Endothelial cell of umbilical vein (primary cell): ENCODE measurements around the gene TIMM21. TPM values are rescaled to one million over a fixed set of nuclear protein-coding genes. Genes with fewer than 3 reads are reported as not detected.

Source experiments
- BruUV-seq: library from RNA; stranded (reverse); fragments of 400-500 nt; replicated peaks from 2 replicates; lab custom pipeline; 2021; lab: Mats Ljungman, UMichigan
- CTCF ChIA-PET: fragments of 300-600, 350-600 bp; sonication (Branson Sonifier 250); formaldehyde crosslinking; loops from one replicate; lab custom pipeline; 2021; ENCODE audit warnings: antibody characterized with exemption, inconsistent platforms; lab: Charles Lee
- POLR2A ChIA-PET: fragments of 300-600, 350-600 bp; sonication (Branson Sonifier 250); formaldehyde crosslinking; loops from one replicate; lab custom pipeline; 2021; ENCODE audit warnings: antibody characterized with exemption, inconsistent platforms; lab: Charles Lee
- DNase-seq: peaks from one replicate; pipeline ENCODE4 v3.0.0-alpha.2; 2011; ENCODE audit warnings: low read depth, low spot score
- FAIRE-seq: peaks from 2 replicates; lab custom pipeline; 2011; peaks lifted over from hg19 to GRCh38; lab: Jason Lieb, UNC
- H2AFZ ChIP-seq: 2 replicates; pipeline ENCODE4 v1.6.0; 2012; ENCODE audit warnings: low read depth, low read length, control low read depth, inconsistent platforms
- H3K27ac ChIP-seq: 2 replicates; pipeline ENCODE4 v1.5.1; 2011; ENCODE audit warnings: low read depth, mild to moderate bottlenecking, control low read depth, low read length, moderate library complexity; ENCODE audit not compliant: insufficient read depth
- H3K27me3 ChIP-seq, 2 experiments: 2 replicates each; pipeline versions ENCODE4 v1.6.0 to v1.6.1; 2011; ENCODE audit warnings: low read length in 2 of 2, mixed read lengths in 1 of 2; ENCODE audit not compliant: control insufficient read depth in 2 of 2, insufficient read depth in 2 of 2
- H3K36me3 ChIP-seq, 2 experiments: 2 replicates in 1 of 2; 3 replicates in 1 of 2; pipeline ENCODE4 v1.5.1; 2011; ENCODE audit warnings: low read length in 2 of 2, mild to moderate bottlenecking in 1 of 2, moderate library complexity in 1 of 2; ENCODE audit not compliant: control insufficient read depth in 2 of 2, insufficient read depth in 2 of 2; ENCODE audit errors: extremely low read depth in 1 of 2
- H3K4me1 ChIP-seq: 3 replicates; pipeline ENCODE4 v1.5.1; 2011; ENCODE audit warnings: mild to moderate bottlenecking, low read length; ENCODE audit not compliant: control insufficient read depth, insufficient read depth; ENCODE audit errors: extremely low read depth
- H3K4me2 ChIP-seq: 2 replicates; pipeline ENCODE4 v1.6.1; 2011; ENCODE audit warnings: low read length, control low read depth, mixed read lengths; ENCODE audit not compliant: insufficient read depth
- H3K4me3 ChIP-seq, 3 experiments: fragments of 200-600 bp in 1 of 3; sonication (generic), shearing (Covaris generic) in 1 of 3; replicated peaks in 1 of 3; 2 replicates each; pipeline ENCODE4 v1.5.1; 2011 to 2016; ENCODE audit warnings: control low read depth in 3 of 3, low read length in 3 of 3, mild to moderate bottlenecking in 2 of 3, inconsistent platforms in 1 of 3, low read depth in 1 of 3, moderate library complexity in 1 of 3; ENCODE audit not compliant: insufficient read depth in 1 of 3
- H3K79me2 ChIP-seq: 2 replicates; pipeline ENCODE4 v1.6.0; 2012; ENCODE audit warnings: low read length, inconsistent platforms; ENCODE audit not compliant: control insufficient read depth, insufficient read depth
- H3K9ac ChIP-seq: replicated peaks from 2 replicates; pipeline ENCODE3; 2011; ENCODE audit warnings: low read length, control low read depth; ENCODE audit not compliant: insufficient read depth; ENCODE audit errors: extremely low read depth
- H3K9me1 ChIP-seq: replicated peaks from 3 replicates; pipeline ENCODE4 v1.6.0; 2011; ENCODE audit warnings: mild to moderate bottlenecking, low read length; ENCODE audit not compliant: control insufficient read depth, insufficient read depth; ENCODE audit errors: extremely low read depth
- H3K9me3 ChIP-seq: replicated peaks from 2 replicates; pipeline ENCODE4 v1.5.1; 2012; ENCODE audit warnings: low read length, inconsistent platforms; ENCODE audit not compliant: control insufficient read depth, insufficient read depth
- H4K20me1 ChIP-seq: replicated peaks from 2 replicates; pipeline ENCODE3; 2011; ENCODE audit warnings: mild to moderate bottlenecking, low read length; ENCODE audit not compliant: control insufficient read depth, insufficient read depth; ENCODE audit errors: extremely low read depth
- CTCF ChIP-seq, 2 donors: IDR thresholded peaks; 1 replicate in 1 of 2; 2 replicates in 1 of 2; pipeline ENCODE4 v1.5.1; 2011; ENCODE audit warnings: low read length in 2 of 2, mild to moderate bottlenecking in 2 of 2, moderate library complexity in 2 of 2, control low read depth in 1 of 2, inconsistent platforms in 1 of 2, low read depth in 1 of 2; ENCODE audit not compliant: insufficient read depth in 1 of 2; ENCODE audit errors: extremely low read depth in 1 of 2
- EZH2 ChIP-seq: IDR thresholded peaks from 2 replicates; pipeline ENCODE4 v1.6.1; 2012; ENCODE audit warnings: borderline replicate concordance, low read depth, mild to moderate bottlenecking, moderate library complexity, low read length, inconsistent platforms; ENCODE audit not compliant: severe bottlenecking
- FOS ChIP-seq: IDR thresholded peaks from 2 replicates; pipeline ENCODE4 v1.6.1; 2011; ENCODE audit warnings: mild to moderate bottlenecking, low read length, moderate library complexity, borderline replicate concordance; ENCODE audit not compliant: insufficient read depth
- GATA2 ChIP-seq: IDR thresholded peaks from 2 replicates; pipeline ENCODE4 v1.7.0; 2011; ENCODE audit warnings: low read depth, mild to moderate bottlenecking, moderate library complexity, mixed read lengths, low read length; ENCODE audit not compliant: insufficient read length, insufficient read depth
- JUN ChIP-seq: IDR thresholded peaks from 2 replicates; pipeline ENCODE4 v1.6.1; 2011; ENCODE audit warnings: borderline replicate concordance, low read depth; ENCODE audit not compliant: insufficient read length, insufficient read depth
- MAX ChIP-seq: IDR thresholded peaks from 2 replicates; pipeline ENCODE4 v1.6.1; 2011; ENCODE audit not compliant: insufficient read depth, insufficient read length
- MYC ChIP-seq: IDR thresholded peaks from one replicate; pipeline ENCODE4 v1.6.1; 2011; ENCODE audit warnings: mild to moderate bottlenecking, low read depth, low read length
- POLR2A ChIP-seq: IDR thresholded peaks from 2 replicates; pipeline ENCODE4 v1.6.1; 2012; ENCODE audit warnings: low read depth, mild to moderate bottlenecking, control low read depth, low read length
- POLR2AphosphoS5 ChIP-seq: IDR thresholded peaks from 2 replicates; pipeline ENCODE4 v1.6.1; 2012; ENCODE audit warnings: low read depth, mild to moderate bottlenecking, control low read depth, low read length, moderate library complexity; ENCODE audit not compliant: insufficient read depth
- dilution Hi-C: fragments of 300-500 bp; cut with MboI; formaldehyde crosslinking; loops from one replicate; pipeline ENCODE4 v1.15.0; 2019; ENCODE audit warnings: low sequenced_read_pairs; ENCODE audit not compliant: extremely low pct_ligation_motif_present
- intact Hi-C: fragments of 100-400 bp; cut with micrococcal nuclease; formaldehyde crosslinking; loops from one replicate; pipeline ENCODE4 v1.10.0; 2022
- polyA plus RNA-seq, 4 experiments: library from polyadenylated mRNA; depleted of rRNA in 3 of 4; stranded (reverse) in 3 of 4; unstranded in 1 of 4; fragments of >200 nt; gene quantifications; 2 replicates each; pipeline versions ENCODE4 v1.2.1 to v1.2.3, GENCODE V29; 2011 to 2012; ENCODE audit warnings: missing spikeins in 1 of 4
- total RNA-seq: library from RNA; stranded (reverse); gene quantifications from 2 replicates; pipeline ENCODE4 v1.2.3, GENCODE V29; 2021

The TIMM21 gene
- total and polyA plus RNA-seq, 2 donors (not counting 3 experiments of a cell fraction or from before 2014, with no cell fraction given), result 22.9 to 38.9 TPM

GRCh38 chr18:74204526-74205152 is 56.3 kb downstream of the TIMM21 start:
- no peak for TF ChIP-seq EZH2
- TF ChIP-seq POLR2A, result no peak
- TF ChIP-seq GATA2, result no peak
- no peak for TF ChIP-seq POLR2AphosphoS5
- no peak for TF ChIP-seq CTCF (IDR thresholded peaks at IDR 0.05; ENCODE audit: extremely low read depth in 1 of 2, insufficient read depth in 1 of 2, low read depth in 1 of 2, low read length in 2 of 2)
- TF ChIP-seq MYC, result no peak
- TF ChIP-seq FOS, result no peak
- TF ChIP-seq JUN, result no peak
- no peak for TF ChIP-seq MAX
- no peaks in the 10 kb centered on the region for H3K36me3 ChIP-seq
- H3K9me3 ChIP-seq, result no peaks in the 10 kb centered on the region
- DNase-seq (no peak), FAIRE-seq (no peak)
- ChIA-PET CTCF (interaction anchor here (1.0 kb wide), 2 partner anchors 10 to 138 kb away, joined by 4 to 8 read pairs; no protein-coding TSS in a partner anchor), POLR2A (no interaction called here)
- H4K20me1 ChIP-seq, result no peaks in the 10 kb centered on the region
- dilution Hi-C loops (no loop called here), intact Hi-C loops (no loop called here)
- H3K9ac ChIP-seq, result no peak overlapping the region
- no peaks in the 10 kb centered on the region for H3K27me3 ChIP-seq
- H3K4me3 ChIP-seq, result no peak overlapping the region
- no TSS peak for BruUV-seq
- no peaks in the 10 kb centered on the region for H3K9me1 ChIP-seq
- H3K79me2 ChIP-seq, result no peaks in the 10 kb centered on the region
- H3K27ac ChIP-seq, result no peak overlapping the region
- no peaks in the 10 kb centered on the region for H3K4me1 ChIP-seq
- H2AFZ ChIP-seq, result no peak overlapping the region
- no peak overlapping the region for H3K4me2 ChIP-seq

Other genes starting within 250 kb of the TIMM21 start
- gene FBXO15, start 689 bp upstream of the TIMM21 start, total RNA-seq, result not detected in 2 replicates
- not detected in 2 replicates for gene FBXO15, start 689 bp upstream of the TIMM21 start, polyA plus RNA-seq
- gene CYB5A, start 143.4 kb downstream of the TIMM21 start, total RNA-seq, result 24.9 and 32.2 TPM in 2 replicates
- gene CYB5A, start 143.4 kb downstream of the TIMM21 start, polyA plus RNA-seq, result 52.6 and 74.0 TPM in 2 replicates
- gene C18orf63, start 167.3 kb downstream of the TIMM21 start, total RNA-seq, result not detected in 2 replicates
- not detected in 2 replicates for gene C18orf63, start 167.3 kb downstream of the TIMM21 start, polyA plus RNA-seq